Measurements from ENCODE around the gene DNAI4.

DNA sequence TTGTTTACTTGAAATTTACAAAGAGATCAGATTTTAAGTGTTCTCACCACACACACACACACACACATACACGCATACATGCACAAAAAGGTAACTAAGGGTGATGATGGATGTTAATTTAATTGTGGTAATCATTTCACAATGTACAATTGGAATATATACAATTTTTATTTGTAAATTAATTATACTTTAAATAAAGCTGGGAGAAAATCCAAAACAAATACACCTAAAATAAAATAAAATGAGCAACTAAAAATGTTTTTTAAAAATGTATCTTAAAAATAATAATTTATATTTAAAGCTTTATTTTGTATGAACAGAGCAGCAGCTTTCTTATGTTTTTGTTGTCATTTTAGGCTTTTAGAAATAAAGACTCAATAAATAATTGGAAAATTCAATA is 115.4 kb downstream of the DNAI4 start:
- TF ChIP-seq CTCF (IDR thresholded peaks at IDR 0.05) = no peak
- no peak for TF ChIP-seq EZH2 (IDR thresholded peaks at IDR 0.05; ENCODE audit: borderline replicate concordance, insufficient read depth, low read depth, low read length, poor library complexity, severe bottlenecking)

Measured in B cell (primary cell).